IMR-90 (cell line): Measurements from ENCODE around the gene SEMA5A. TPM values are rescaled to one million over a fixed set of nuclear protein-coding genes. Genes with fewer than 3 reads are reported as not detected.

Experiments used
- ATAC-seq: fragments of 200-7000 bp; cut with Tn5 transposase; 2 replicates; pipeline ENCODE4 v1.9.1; 2020; ENCODE audit warnings: low read depth, mild to moderate bottlenecking, moderate library complexity
- BruUV-seq: library from RNA; stranded (reverse); fragments of 400-500 nt; replicated peaks from 2 replicates; lab custom pipeline; 2021; lab: Mats Ljungman, UMichigan
- CTCF ChIA-PET: fragments of 300-600 bp; formaldehyde crosslinking; extraction: SDS; loops from one replicate; lab custom pipeline; 2021; ENCODE audit warnings: antibody characterized with exemption; lab: Yijun Ruan, JAX
- POLR2A ChIA-PET: fragments of 300-600 bp; sonication (Branson Sonifier 250); formaldehyde crosslinking; loops from one replicate; lab custom pipeline; 2022; ENCODE audit warnings: antibody characterized with exemption; ENCODE audit not compliant: unreplicated experiment; lab: Charles Lee
- DNase-seq: peaks from one replicate; pipeline ENCODE4 v3.0.0; 2013
- H2AFZ ChIP-seq: replicated peaks from 2 replicates; pipeline ENCODE3; 2013; ENCODE audit warnings: low read length, mild to moderate bottlenecking; ENCODE audit not compliant: poor library complexity
- H2AK5ac ChIP-seq: 2 replicates; pipeline ENCODE4 v1.6.1; 2013; ENCODE audit warnings: low read depth, low read length, inconsistent platforms
- H2AK9ac ChIP-seq: replicated peaks from 2 replicates; pipeline ENCODE3; 2013; ENCODE audit warnings: mild to moderate bottlenecking, low read depth, low read length, moderate library complexity; ENCODE audit not compliant: poor library complexity
- H2BK120ac ChIP-seq: 2 replicates; pipeline ENCODE4 v1.6.1; 2013; ENCODE audit warnings: low read depth, low read length, inconsistent platforms
- H2BK15ac ChIP-seq: 3 replicates; pipeline ENCODE4 v1.6.1; 2013; ENCODE audit warnings: low read depth, low read length, inconsistent platforms
- H2BK20ac ChIP-seq: 2 replicates; pipeline ENCODE4 v1.6.1; 2013; ENCODE audit warnings: low read depth, mild to moderate bottlenecking, inconsistent platforms, low read length, moderate library complexity
- H2BK5ac ChIP-seq: 2 replicates; pipeline ENCODE4 v1.6.1; 2013; ENCODE audit warnings: mild to moderate bottlenecking, low read depth, low read length, inconsistent platforms; ENCODE audit not compliant: poor library complexity, severe bottlenecking
- H3K14ac ChIP-seq: replicated peaks from 2 replicates; pipeline ENCODE4 v1.6.1; 2013; ENCODE audit warnings: low read depth, low read length, inconsistent platforms
- H3K18ac ChIP-seq: 2 replicates; pipeline ENCODE4 v1.6.1; 2013; ENCODE audit warnings: low read depth, low read length, control low read depth
- H3K23ac ChIP-seq: 2 replicates; pipeline ENCODE4 v1.6.1; 2013; ENCODE audit warnings: low read depth, low read length, inconsistent platforms
- H3K27ac ChIP-seq: 2 replicates; pipeline ENCODE4 v1.5.1; 2013; ENCODE audit warnings: mild to moderate bottlenecking, control low read depth, low read length; ENCODE audit not compliant: insufficient read depth
- H3K27me3 ChIP-seq: 2 replicates; pipeline ENCODE4 v1.6.1; 2013; ENCODE audit warnings: low read length; ENCODE audit not compliant: control insufficient read depth, insufficient read depth
- H3K36me3 ChIP-seq: 2 replicates; pipeline ENCODE4 v1.6.1; 2013; ENCODE audit warnings: low read length, mixed read lengths; ENCODE audit not compliant: control insufficient read depth, insufficient read depth
- H3K4ac ChIP-seq: 2 replicates; pipeline ENCODE4 v1.6.1; 2013; ENCODE audit warnings: low read depth, low read length, inconsistent platforms
- H3K4me1 ChIP-seq: 2 replicates; pipeline ENCODE4 v1.6.1; 2013; ENCODE audit warnings: low read length, mixed read lengths; ENCODE audit not compliant: control insufficient read depth, insufficient read depth
- H3K4me2 ChIP-seq: 2 replicates; pipeline ENCODE4 v1.6.1; 2013; ENCODE audit warnings: low read depth, mild to moderate bottlenecking, control low read depth, low read length, moderate library complexity
- H3K4me3 ChIP-seq: 2 replicates; pipeline ENCODE4 v1.5.1; 2013; ENCODE audit warnings: low read depth, mild to moderate bottlenecking, control low read depth, low read length, moderate library complexity; ENCODE audit not compliant: insufficient read depth
- H3K56ac ChIP-seq: 2 replicates; pipeline ENCODE4 v1.6.1; 2013; ENCODE audit warnings: low read length, inconsistent platforms; ENCODE audit not compliant: insufficient read depth; ENCODE audit errors: extremely low read depth
- H3K79me1 ChIP-seq, 2 experiments: 2 replicates each; pipeline ENCODE4 v1.6.1; 2013; ENCODE audit warnings: low read length in 2 of 2, inconsistent platforms in 1 of 2, low read depth in 1 of 2
- H3K9ac ChIP-seq: 2 replicates; pipeline ENCODE4 v1.6.1; 2013; ENCODE audit warnings: low read depth, low read length, control low read depth
- H3K9me1 ChIP-seq: 2 replicates; pipeline ENCODE4 v1.6.1; 2013; ENCODE audit warnings: low read length, inconsistent platforms; ENCODE audit not compliant: insufficient read depth
- H3K9me3 ChIP-seq: 2 replicates; pipeline ENCODE4 v1.6.1; 2013; ENCODE audit warnings: low read length; ENCODE audit not compliant: control insufficient read depth, insufficient read depth
- H4K20me1 ChIP-seq: 2 replicates; pipeline ENCODE4 v1.6.1; 2013; ENCODE audit warnings: low read length, inconsistent platforms; ENCODE audit not compliant: insufficient read depth
- H4K5ac ChIP-seq: 2 replicates; pipeline ENCODE4 v1.6.1; 2013; ENCODE audit warnings: mild to moderate bottlenecking, low read depth, low read length, control low read depth
- H4K8ac ChIP-seq, 2 experiments: 2 replicates each; pipeline ENCODE4 v1.6.1; 2013; ENCODE audit warnings: low read depth in 2 of 2, low read length in 2 of 2, control low read depth in 1 of 2, inconsistent platforms in 1 of 2
- H4K91ac ChIP-seq: 2 replicates; pipeline ENCODE4 v1.6.1; 2013; ENCODE audit warnings: low read depth, low read length, inconsistent platforms; ENCODE audit not compliant: insufficient read depth
- CHD1 ChIP-seq: IDR thresholded peaks from 2 replicates; pipeline ENCODE4 v1.6.1; 2012; ENCODE audit warnings: low read depth, low read length, improper control_type of control experiment
- FOS ChIP-seq: fragments of 150-350 bp; IDR thresholded peaks from 2 replicates; pipeline ENCODE4 v1.6.1; 2016; ENCODE audit warnings: low read depth, low read length
- MAFK ChIP-seq: IDR thresholded peaks from 2 replicates; pipeline ENCODE4 v1.6.1; 2012; ENCODE audit warnings: low read depth, low read length, improper control_type of control experiment
- POLR2A ChIP-seq: IDR thresholded peaks from 2 replicates; pipeline ENCODE4 v1.6.1; 2012; ENCODE audit warnings: mild to moderate bottlenecking, low read depth, low read length
- WGBS, 2 experiments: methylation state at CpG; one replicate each; pipeline versions ENCODE4 v1.1.5 to v1.1.7; 2013; ENCODE audit warnings: missing lambda C conversion rate in 2 of 2; ENCODE audit not compliant: insufficient read length in 1 of 2; ENCODE audit errors: extremely low coverage in 2 of 2; 5-methylcytosine and 5-hydroxymethylcytosine counted together
- dilution Hi-C: fragments of 300-500 bp; cut with HindIII; formaldehyde crosslinking; loops from one replicate; pipeline ENCODE4 v1.14.3; 2018; ENCODE audit warnings: low sequenced_read_pairs; ENCODE audit not compliant: unreplicated experiment
- in situ Hi-C: fragments of 300-500 bp; cut with MboI; formaldehyde crosslinking; loops from 3 replicates; pipeline ENCODE4 v1.14.3; 2019; ENCODE audit warnings: low sequenced_read_pairs, inconsistent platforms, mixed read lengths
- intact Hi-C: fragments of 100-400 bp; cut with micrococcal nuclease; formaldehyde crosslinking; loops from 2 replicates; pipeline ENCODE4 v1.10.0; 2022
- polyA plus RNA-seq, 3 experiments: library from polyadenylated mRNA; depleted of rRNA; stranded (reverse); fragments of >200 nt; gene quantifications; 2 replicates each; pipeline ENCODE4 v1.2.3, GENCODE V29; 2012; ENCODE audit warnings: low replicate concordance in 1 of 3
- total RNA-seq: library from RNA; depleted of rRNA; stranded (reverse); fragments of >200 nt; gene quantifications from 2 replicates; pipeline ENCODE4 v1.2.3, GENCODE V29; 2012

The SEMA5A gene
- total and polyA plus RNA-seq, 2 of the 4 experiments (the other 2 are of a cell fraction), result 8.2 to 9.9 TPM

- no peak overlapping the region for H3K4ac ChIP-seq
- H2BK120ac ChIP-seq, result no peak overlapping the region
- H2AK5ac ChIP-seq, result no peak overlapping the region
- no peak overlapping the region for H2AK9ac ChIP-seq
- no CpG with 5 or more reads among the region's 1 CpG for WGBS, 2 experiments
- H4K20me1 ChIP-seq, result no peaks in the 10 kb centered on the region
- H3K14ac ChIP-seq, result no peak overlapping the region
- no peak overlapping the region for H2BK5ac ChIP-seq
- in situ Hi-C loops (no loop called here), dilution Hi-C loops (no loop called here), intact Hi-C loops (no loop called here)
- no peaks in the 10 kb centered on the region for H3K36me3 ChIP-seq
- no peaks in the 10 kb centered on the region for H3K27me3 ChIP-seq
- no peak for DNase-seq
- H3K9me3 ChIP-seq, result no peaks in the 10 kb centered on the region
- peaks cover 11% of the 10 kb centered on the region; the same call in 1 of the 2 replicates for H3K9me1 ChIP-seq
- no peak overlapping the region for H4K8ac ChIP-seq
- no peak overlapping the region for H3K23ac ChIP-seq
- peaks cover 0 to 24% of the 10 kb centered on the region in 2 experiments; a peak in 3 of 4 replicates for H3K79me1 ChIP-seq
- BruUV-seq, result no TSS peak
- no peak overlapping the region for H2BK15ac ChIP-seq
- no peak for ATAC-seq
- H3K4me1 ChIP-seq, result peaks cover 4% of the 10 kb centered on the region
- no peak overlapping the region for H2BK20ac ChIP-seq
- H3K27ac ChIP-seq, result no peak overlapping the region
- no peak overlapping the region for H3K56ac ChIP-seq
- no peak overlapping the region for H3K4me3 ChIP-seq
- H3K18ac ChIP-seq, result no peak overlapping the region
- CTCF ChIA-PET, result interaction anchor here (0.7 kb wide), 1 partner anchor 19 kb away, joined by 3 read pairs; no protein-coding TSS in a partner anchor
- TF ChIP-seq MAFK, result no peak
- no peak for TF ChIP-seq FOS
- no peak for TF ChIP-seq POLR2A
- TF ChIP-seq CHD1, result no peak
- POLR2A ChIA-PET, result no interaction called here
- H3K4me2 ChIP-seq, result no peak overlapping the region
- no peak overlapping the region for H4K5ac ChIP-seq
- no peak overlapping the region for H2AFZ ChIP-seq
- H4K91ac ChIP-seq, result no peak overlapping the region
- H3K9ac ChIP-seq, result no peak overlapping the region
Observed at GRCh38 chr5:9284272-9284671, 261.6 kb downstream of the SEMA5A start.
